HG03103 (cell line): ENCODE measurements around the gene LY86.

Source experiments
- ATAC-seq: cut with Tn5 transposase; IDR thresholded peaks from one replicate; pipeline ENCODE4 v1.9.1; 2021; ENCODE audit warnings: low read depth; ENCODE audit not compliant: unreplicated experiment

LY86 gene

GRCh38 chr6:6619021-6619794 lies 30.7 kb downstream of the LY86 start:
- ATAC-seq: no peak

- ATAC-seq: no peak
Observed at GRCh38 chr6:6620766-6621425, 32.4 kb downstream of the LY86 start.

- ATAC-seq: no peak
Observed at GRCh38 chr6:6622501-6622900, 34.0 kb downstream of the LY86 start.

- ATAC-seq: no peak
Observed at GRCh38 chr6:6623553-6623952, 35.0 kb downstream of the LY86 start.

- ATAC-seq: no peak
Observed at GRCh38 chr6:6624269-6624990, 35.9 kb downstream of the LY86 start.

GRCh38 chr6:6626187-6626586 lies 37.7 kb downstream of the LY86 start:
- ATAC-seq: no peak

GRCh38 chr6:6629402-6629801 lies 40.9 kb downstream of the LY86 start:
- ATAC-seq: no peak

- ATAC-seq: no peak
Observed at GRCh38 chr6:6631053-6631452, 42.5 kb downstream of the LY86 start.

GRCh38 chr6:6631534-6632276 lies 43.2 kb downstream of the LY86 start:
- ATAC-seq: no peak

- ATAC-seq: no peak
Observed at GRCh38 chr6:6633898-6634734, 45.6 kb downstream of the LY86 start.

- ATAC-seq: no peak
Observed at GRCh38 chr6:6634735-6635075, 46.2 kb downstream of the LY86 start.

- ATAC-seq: no peak
Observed at GRCh38 chr6:6635291-6635690, 46.8 kb downstream of the LY86 start.

GRCh38 chr6:6635869-6636268 lies 47.3 kb downstream of the LY86 start:
- ATAC-seq: peak; percentile 42

GRCh38 chr6:6639572-6639971 lies 51.1 kb downstream of the LY86 start:
- ATAC-seq: no peak

GRCh38 chr6:6640926-6641325 lies 52.4 kb downstream of the LY86 start:
- no peak for ATAC-seq

- peak; percentile 79 for ATAC-seq
Observed at GRCh38 chr6:6643398-6643797, 54.9 kb downstream of the LY86 start.

- ATAC-seq: no peak
Observed at GRCh38 chr6:6645261-6645917, 56.9 kb downstream of the LY86 start.

GRCh38 chr6:6646384-6646783 lies 57.9 kb downstream of the LY86 start:
- no peak for ATAC-seq

- ATAC-seq: no peak
Observed at GRCh38 chr6:6646859-6647258, 58.3 kb downstream of the LY86 start.
